GM13976 (cell line): ENCODE results near the gene ADCY2.

Source experiments
- DNase-seq: peaks from one replicate; pipeline ENCODE4 v3.0.0; 2012; ENCODE audit warnings: low spot score
- in situ Hi-C: fragments of 300-500 bp; cut with MboI; formaldehyde crosslinking; loops from one replicate; pipeline ENCODE4 v1.12.0; 2022; ENCODE audit warnings: low sequenced_read_pairs, mixed read lengths, inconsistent platforms; ENCODE audit not compliant: unreplicated experiment
- TF ChIP-seq, protein P1 (sequence below): IDR thresholded peaks from 2 replicates; pipeline ENCODE4 v1.5.1; 2012; ENCODE audit warnings: borderline replicate concordance, mild to moderate bottlenecking; ENCODE audit not compliant: insufficient read depth; ENCODE audit errors: extremely low read depth, missing control alignments, control extremely low read depth

The ADCY2 gene

DNA sequence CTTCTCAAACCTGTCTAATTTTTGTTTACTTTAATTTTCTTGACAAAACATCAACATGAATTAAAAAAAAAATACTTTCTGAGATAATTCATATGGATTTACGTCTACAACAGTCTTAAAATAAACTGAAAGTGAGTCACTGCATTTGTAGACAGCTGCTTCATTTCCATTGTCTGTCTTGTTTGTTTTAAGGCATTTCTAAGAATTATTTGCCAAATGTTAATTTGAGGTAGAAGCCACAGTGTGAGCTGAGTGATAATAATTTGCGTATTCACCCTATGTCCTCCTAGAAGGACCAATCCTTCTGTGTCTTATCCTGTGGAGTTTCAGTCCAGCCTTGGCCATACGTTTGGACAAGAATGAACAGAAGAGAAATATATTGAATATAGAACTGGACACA lies 280.5 kb downstream of the ADCY2 start:
- in situ Hi-C loops = no loop called here
- TF ChIP-seq, protein P1, sequence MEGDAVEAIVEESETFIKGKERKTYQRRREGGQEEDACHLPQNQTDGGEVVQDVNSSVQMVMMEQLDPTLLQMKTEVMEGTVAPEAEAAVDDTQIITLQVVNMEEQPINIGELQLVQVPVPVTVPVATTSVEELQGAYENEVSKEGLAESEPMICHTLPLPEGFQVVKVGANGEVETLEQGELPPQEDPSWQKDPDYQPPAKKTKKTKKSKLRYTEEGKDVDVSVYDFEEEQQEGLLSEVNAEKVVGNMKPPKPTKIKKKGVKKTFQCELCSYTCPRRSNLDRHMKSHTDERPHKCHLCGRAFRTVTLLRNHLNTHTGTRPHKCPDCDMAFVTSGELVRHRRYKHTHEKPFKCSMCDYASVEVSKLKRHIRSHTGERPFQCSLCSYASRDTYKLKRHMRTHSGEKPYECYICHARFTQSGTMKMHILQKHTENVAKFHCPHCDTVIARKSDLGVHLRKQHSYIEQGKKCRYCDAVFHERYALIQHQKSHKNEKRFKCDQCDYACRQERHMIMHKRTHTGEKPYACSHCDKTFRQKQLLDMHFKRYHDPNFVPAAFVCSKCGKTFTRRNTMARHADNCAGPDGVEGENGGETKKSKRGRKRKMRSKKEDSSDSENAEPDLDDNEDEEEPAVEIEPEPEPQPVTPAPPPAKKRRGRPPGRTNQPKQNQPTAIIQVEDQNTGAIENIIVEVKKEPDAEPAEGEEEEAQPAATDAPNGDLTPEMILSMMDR = no peak
- DNase-seq = no peak

DNA sequence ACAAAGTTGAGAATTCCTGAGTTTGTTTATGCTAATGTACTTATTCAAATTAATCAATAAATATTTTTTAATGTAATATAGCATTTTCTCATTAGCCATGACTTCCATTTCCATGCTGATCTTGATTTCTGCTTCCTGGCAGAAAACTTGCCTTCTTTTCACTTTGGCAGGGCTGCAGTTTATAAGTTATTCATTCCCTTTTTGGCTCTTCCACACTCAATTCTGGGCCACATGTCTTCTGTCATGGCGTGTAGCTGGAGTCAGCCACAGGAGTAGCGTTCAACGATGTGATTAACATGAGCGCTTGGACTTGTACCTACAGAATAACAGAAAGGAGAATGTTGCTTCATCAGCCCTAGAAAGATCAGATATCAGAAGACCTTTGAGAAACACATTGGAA lies 282.1 kb downstream of the ADCY2 start:
- no peak for DNase-seq
- in situ Hi-C loops = no loop called here
- TF ChIP-seq, protein P1 = no peak

DNA sequence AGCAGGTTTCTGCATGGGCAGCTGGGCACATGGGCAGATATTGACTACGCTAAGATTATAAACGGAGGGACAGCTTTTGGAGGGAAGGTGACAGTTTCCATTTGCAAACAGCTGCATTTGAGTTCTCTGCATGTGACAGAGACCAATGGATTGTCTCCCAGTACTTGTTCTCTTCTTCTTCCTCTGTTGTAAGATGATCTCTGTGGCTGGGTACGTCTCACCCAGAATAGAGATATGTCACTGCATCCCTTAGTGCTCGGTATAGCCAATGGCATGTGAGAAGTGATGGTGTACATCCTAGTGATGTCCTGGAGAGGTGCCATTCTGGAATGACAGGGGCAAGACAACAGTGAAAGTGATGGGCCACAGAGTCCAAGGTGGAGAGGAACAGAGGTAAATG lies 283.7 kb downstream of the ADCY2 start:
- no peak for DNase-seq
- TF ChIP-seq, protein P1 = no peak
- in situ Hi-C loops = no loop called here

DNA sequence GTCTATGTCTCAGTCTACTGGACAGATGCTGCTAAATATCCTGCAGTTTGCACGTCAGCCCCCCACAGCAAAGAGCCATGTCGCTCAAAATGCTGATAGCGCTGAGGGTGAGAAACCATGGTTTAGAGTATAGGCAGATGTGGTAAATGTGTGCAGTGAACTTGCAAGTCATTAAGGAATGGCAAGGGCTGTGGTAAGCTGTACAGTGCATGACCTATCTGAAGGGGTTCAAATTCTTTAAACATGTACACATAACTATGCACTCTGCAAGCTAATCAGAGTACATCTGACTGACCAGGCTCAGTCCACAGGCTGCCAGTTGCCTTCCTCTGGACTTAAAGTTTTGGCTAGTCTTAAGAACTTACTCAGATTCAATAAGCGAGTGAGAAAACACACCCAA lies 284.3 kb downstream of the ADCY2 start:
- DNase-seq = no peak
- TF ChIP-seq, protein P1 = no peak

GRCh38 chr5:7682379-7682778 lies 286.4 kb downstream of the ADCY2 start:
- in situ Hi-C loops = no loop called here
- TF ChIP-seq, protein P1 = no peak
- no peak for DNase-seq

More for the DNA sequence above, 284.3 kb downstream of the ADCY2 start:
- in situ Hi-C loops = no loop called here

GRCh38 chr5:7683753-7684152 lies 287.8 kb downstream of the ADCY2 start:
- in situ Hi-C loops = no loop called here
- TF ChIP-seq, protein P1 = no peak
- no peak for DNase-seq

DNA sequence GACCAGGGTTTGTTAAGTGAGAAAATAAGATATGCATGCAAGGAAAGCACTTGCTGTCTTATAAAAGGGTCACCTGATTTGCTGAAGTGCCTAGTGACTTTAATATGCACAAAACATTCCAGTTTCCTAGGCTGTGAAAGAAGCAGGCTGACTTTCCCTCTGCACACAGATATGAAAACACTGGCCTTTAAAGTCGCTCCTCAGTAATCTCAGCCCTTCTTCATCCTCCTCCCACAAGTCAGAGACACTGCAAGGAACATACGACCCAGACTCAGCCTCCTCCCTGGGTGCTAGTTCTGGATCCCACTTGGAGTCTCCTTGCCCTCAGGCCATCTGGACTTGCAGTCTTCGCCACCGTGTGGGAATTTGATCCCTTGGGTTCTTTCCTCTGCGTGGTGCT lies 288.9 kb downstream of the ADCY2 start:
- TF ChIP-seq, protein P1 = no peak
- no peak for DNase-seq
- in situ Hi-C loops = no loop called here
